GM23338 (cell line): Measurements from ENCODE around the gene IFT88. TPM values are rescaled to one million over a fixed set of nuclear protein-coding genes. Genes with fewer than 3 reads are reported as not detected.
A peak's percentile ranks its signal among the peaks of the same experiment; 100 is the strongest.

Experiments
- ATAC-seq: fragments of 200-7000 bp; cut with Tn5 transposase; 3 replicates; pipeline ENCODE4 v1.9.1; 2020
- DNase-seq: peaks from one replicate; pipeline ENCODE4 v3.0.0-alpha.2; 2015; ENCODE audit warnings: low spot score
- H2AFZ ChIP-seq: fragments of 200-600 bp; sonication (generic); 2 replicates; pipeline ENCODE4 v1.8.0; 2016; ENCODE audit warnings: antibody characterized with exemption, mild to moderate bottlenecking, moderate library complexity
- H3F3A ChIP-seq: fragments of 200-600 bp; sonication (generic); replicated peaks from 2 replicates; pipeline ENCODE4 v1.8.0; 2017; ENCODE audit warnings: antibody characterized with exemption, mixed run types, low read depth
- H3K27ac ChIP-seq: fragments of 200-600 bp; sonication (generic); 2 replicates; pipeline ENCODE4 v1.6.1; 2016; ENCODE audit warnings: low read depth
- H3K27me3 ChIP-seq: fragments of 200-600 bp; sonication (generic); 2 replicates; pipeline ENCODE4 v1.8.0; 2016; ENCODE audit warnings: mild to moderate bottlenecking, mixed run types, moderate library complexity; ENCODE audit not compliant: insufficient read depth
- H3K36me3 ChIP-seq: fragments of 200-600 bp; sonication (generic); 2 replicates; pipeline ENCODE4 v1.8.0; 2016; ENCODE audit warnings: mild to moderate bottlenecking; ENCODE audit not compliant: insufficient read depth
- H3K4me1 ChIP-seq: fragments of 200-600 bp; sonication (generic); 2 replicates; pipeline ENCODE4 v1.8.0; 2016; ENCODE audit warnings: mild to moderate bottlenecking, moderate library complexity; ENCODE audit not compliant: insufficient read depth
- H3K4me2 ChIP-seq: fragments of 200-600 bp; sonication (generic); 2 replicates; pipeline ENCODE4 v1.7.1; 2017; ENCODE audit warnings: mixed run types
- H3K4me3 ChIP-seq: fragments of 200-600 bp; sonication (generic); 2 replicates; pipeline ENCODE4 v1.6.1; 2016; ENCODE audit warnings: mixed run types
- H3K79me2 ChIP-seq: fragments of 200-600 bp; sonication (generic); replicated peaks from 2 replicates; pipeline ENCODE4 v1.8.0; 2017; ENCODE audit warnings: mild to moderate bottlenecking; ENCODE audit not compliant: insufficient read depth
- H3K9me2 ChIP-seq: fragments of 200-600 bp; sonication (generic); 2 replicates; pipeline ENCODE4 v1.8.0; 2017; ENCODE audit not compliant: insufficient read depth
- H4K20me1 ChIP-seq: fragments of 200-600 bp; sonication (generic); replicated peaks from 2 replicates; pipeline ENCODE4 v1.8.0; 2017; ENCODE audit warnings: mild to moderate bottlenecking; ENCODE audit not compliant: insufficient read depth
- H3K27ac Mint-ChIP-seq: 2 replicates; pipeline ENCODE4 v1.8.0; 2020; ENCODE audit warnings: inconsistent platforms, mild to moderate bottlenecking, moderate library complexity, mixed read lengths
- H3K27me3 Mint-ChIP-seq: 3 replicates; pipeline ENCODE4 v1.8.0; 2022; ENCODE audit warnings: low read depth, mild to moderate bottlenecking, moderate library complexity, mixed read lengths, inconsistent platforms; ENCODE audit not compliant: insufficient read depth, poor library complexity
- H3K36me3 Mint-ChIP-seq: 3 replicates; pipeline ENCODE4 v1.8.0; 2021; ENCODE audit warnings: low read depth, mild to moderate bottlenecking, inconsistent platforms, moderate library complexity, mixed read lengths
- H3K4me1 Mint-ChIP-seq: 3 replicates; pipeline ENCODE4 v1.8.0; 2020; ENCODE audit warnings: mild to moderate bottlenecking, inconsistent platforms, mixed read lengths
- H3K4me3 Mint-ChIP-seq: 3 replicates; pipeline ENCODE4 v1.8.0; 2021; ENCODE audit warnings: moderate library complexity, mild to moderate bottlenecking, inconsistent platforms, mixed read lengths
- H3K9me3 Mint-ChIP-seq: 3 replicates; pipeline ENCODE4 v1.8.0; 2020; ENCODE audit warnings: moderate library complexity, mild to moderate bottlenecking, inconsistent platforms, mixed read lengths
- CREB1 ChIP-seq: fragments of 250-450 bp; sonication (Bioruptor Pico); IDR thresholded peaks from 2 replicates; pipeline ENCODE4 v1.5.0; 2020; ENCODE audit warnings: low read depth, mild to moderate bottlenecking, moderate library complexity
- CTCF ChIP-seq, 2 experiments: fragments of 200-600 bp in 1 of 2; sonication (generic) in 1 of 2; conservative IDR thresholded peaks; 2 replicates each; pipeline versions ENCODE4 v1.5.1 to v1.6.1; 2016 to 2017; ENCODE audit warnings: antibody characterized with exemption in 2 of 2, low read depth in 2 of 2, mild to moderate bottlenecking in 2 of 2, moderate library complexity in 1 of 2
- ETS1 ChIP-seq: IDR thresholded peaks from 2 replicates; pipeline ENCODE4 v1.6.1; 2016; ENCODE audit warnings: antibody characterized with exemption
- EZH2 ChIP-seq: fragments of 200-600 bp; sonication (generic); IDR thresholded peaks from one replicate; pipeline ENCODE4 v1.8.0; 2017; ENCODE audit warnings: antibody characterized with exemption, mild to moderate bottlenecking, low read depth; ENCODE audit not compliant: unreplicated experiment
- EZH2phosphoT487 ChIP-seq: fragments of 200-600 bp; sonication (generic); IDR thresholded peaks from one replicate; pipeline ENCODE4 v1.8.1; 2018; ENCODE audit warnings: antibody characterized with exemption; ENCODE audit not compliant: unreplicated experiment
- JUNB ChIP-seq: IDR thresholded peaks from one replicate; pipeline ENCODE4 v1.6.1; 2016; ENCODE audit warnings: antibody characterized with exemption; ENCODE audit not compliant: unreplicated experiment
- POLR2AphosphoS5 ChIP-seq: IDR thresholded peaks from 2 replicates; pipeline ENCODE4 v1.6.1; 2016; ENCODE audit warnings: antibody characterized with exemption, low read depth
- REST ChIP-seq: IDR thresholded peaks from one replicate; pipeline ENCODE4 v1.6.1; 2018; ENCODE audit warnings: antibody characterized with exemption; ENCODE audit not compliant: unreplicated experiment
- ZNF331 ChIP-seq: fragments of 250-450 bp; sonication (Bioruptor Pico); IDR thresholded peaks from 2 replicates; pipeline ENCODE4 v1.5.0; 2020; ENCODE audit warnings: low read depth, mild to moderate bottlenecking, moderate library complexity
- polyA plus RNA-seq: library from polyadenylated mRNA; unstranded; fragments of >200 nt; fragmentation: Nextera tagmentation; extraction: Ambion mirVana; gene quantifications from 2 replicates; pipeline ENCODE4 v1.2.1, GENCODE V29; 2016
- total RNA-seq: library from RNA; depleted of rRNA; stranded (reverse); fragments of >200 nt; shearing (Covaris generic); gene quantifications from 2 replicates; pipeline ENCODE4 v1.2.3, GENCODE V29; 2014

IFT88 gene
- total and polyA plus RNA-seq, 2 experiments from 2014 or later: 8.2 to 8.7 TPM

- TF ChIP-seq REST: no peak
These were observed 30.0 kb upstream of the IFT88 start (continued) for GRCh38 chr13:20536992-20537391.

DNA sequence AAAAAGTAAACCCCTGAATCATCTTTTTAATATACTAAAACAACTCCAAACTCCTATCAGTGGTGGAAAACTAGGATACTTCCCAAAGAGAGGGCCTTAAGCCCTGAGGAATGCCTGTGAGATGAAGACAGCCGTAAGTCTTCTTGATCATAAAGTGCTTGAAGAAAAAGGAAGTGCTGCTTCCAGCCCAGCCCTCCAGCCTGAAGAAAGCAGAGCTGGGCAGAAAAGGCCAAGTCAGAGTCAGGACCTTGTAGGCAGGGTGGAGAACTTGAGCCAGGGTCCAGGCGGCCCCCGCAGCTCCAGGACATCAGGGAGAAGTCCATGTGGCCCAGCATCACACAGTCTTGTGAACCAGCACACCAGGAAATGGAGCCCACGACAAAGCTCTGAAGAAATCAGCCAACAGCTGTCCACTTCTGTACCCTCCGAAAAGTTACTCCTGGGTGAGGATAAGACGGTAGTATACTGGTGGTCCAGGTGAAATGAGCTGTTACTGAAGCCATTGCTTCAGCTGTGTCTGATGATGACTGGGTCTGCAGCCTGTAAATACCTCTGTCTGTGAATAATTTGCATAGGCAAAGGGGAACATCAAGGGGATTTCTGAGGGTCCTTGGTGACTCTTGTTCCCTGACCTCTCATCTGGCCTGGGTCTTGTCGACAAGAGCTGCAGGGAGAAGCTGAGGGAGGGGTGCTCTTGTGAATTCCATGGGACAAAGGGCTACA is 22.6 kb upstream of the IFT88 start:
- no peaks in the 10 kb centered on the region for H3F3A ChIP-seq
- H3K27ac Mint-ChIP-seq: no peak overlapping the region
- DNase-seq (no peak), ATAC-seq (no peak)
- no peak for TF ChIP-seq CTCF (conservative IDR thresholded peaks at IDR 0.05; ENCODE audit: low read depth in 2 of 2)
- TF ChIP-seq ZNF331 (CRISPR knock-in tag): no peak
- no peak for TF ChIP-seq CREB1 (CRISPR knock-in tag)
- TF ChIP-seq EZH2phosphoT487: no peak
- TF ChIP-seq JUNB: no peak
- TF ChIP-seq ETS1: no peak
- TF ChIP-seq EZH2: no peak
- no peak for TF ChIP-seq POLR2AphosphoS5
- no peaks in the 10 kb centered on the region for H3K27me3 ChIP-seq
- H2AFZ ChIP-seq: peak overlapping the region; percentile 94
- peaks cover 8% of the 10 kb centered on the region for H3K27me3 Mint-ChIP-seq
- no peaks in the 10 kb centered on the region for H4K20me1 ChIP-seq
- H3K9me2 ChIP-seq: no peaks in the 10 kb centered on the region
- 0 out of 3 replicates have a peak, but pooled peaks cover 2% of the 10 kb centered on the region for H3K36me3 Mint-ChIP-seq
- H3K4me3 ChIP-seq: no peak overlapping the region
- no peaks in the 10 kb centered on the region for H3K4me1 ChIP-seq
- H3K4me3 Mint-ChIP-seq: no peak overlapping the region
- no peak overlapping the region for H3K27ac ChIP-seq
- peaks cover 3% of the 10 kb centered on the region; the same call in 1 of the 3 replicates for H3K9me3 Mint-ChIP-seq
- no peaks in the 10 kb centered on the region; the same call in 1 of the 2 replicates for H3K36me3 ChIP-seq
- no peaks in the 10 kb centered on the region for H3K79me2 ChIP-seq
- H3K4me1 Mint-ChIP-seq: peaks cover 3% of the 10 kb centered on the region; the same call in 2 of the 3 replicates
- no peak overlapping the region for H3K4me2 ChIP-seq
